HG03442 (cell line): ENCODE measurements around the gene CTNS.

Experiments used
- ATAC-seq: cut with Tn5 transposase; IDR thresholded peaks from one replicate; pipeline ENCODE4 v1.9.1; 2021; ENCODE audit warnings: mild to moderate bottlenecking, moderate library complexity; ENCODE audit not compliant: unreplicated experiment

CTNS gene

DNA sequence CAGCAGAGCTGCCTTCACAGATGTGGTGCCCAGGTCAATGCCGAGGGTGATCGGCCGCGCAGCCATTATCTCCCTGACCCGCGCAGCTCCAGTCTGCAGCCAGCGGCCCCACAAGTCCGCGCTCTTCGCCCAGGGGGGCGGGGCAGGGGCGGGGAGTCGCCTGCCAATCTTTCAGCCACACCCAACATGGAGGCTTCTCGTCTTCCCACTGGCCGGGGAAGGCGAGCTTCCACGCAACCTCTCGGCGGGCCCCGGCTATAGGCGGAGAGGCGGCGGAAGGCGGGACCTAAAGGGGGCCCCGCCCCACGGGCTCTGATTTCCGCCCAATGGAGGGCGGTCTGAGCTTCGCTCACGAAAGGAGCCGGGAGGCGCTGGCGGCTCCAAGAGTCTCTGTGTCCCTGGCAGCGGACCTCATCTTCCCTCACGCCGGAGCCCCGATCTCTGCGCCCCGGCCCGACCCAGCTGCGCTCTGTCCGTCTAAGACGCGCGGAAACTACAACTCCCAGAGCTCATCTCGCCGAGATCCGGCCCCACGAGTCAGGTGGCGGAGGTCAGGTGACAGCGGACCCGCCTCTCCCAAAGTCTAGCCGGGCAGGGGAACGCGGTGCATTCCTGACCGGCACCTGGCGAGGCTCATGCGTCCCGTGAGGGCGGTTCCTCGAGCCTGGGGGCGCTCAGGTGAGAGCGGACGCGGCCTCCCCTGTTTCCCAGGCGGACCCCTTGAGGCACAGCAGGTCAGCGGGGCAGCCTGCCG lies at the start of gene CTNS, which contains the start of gene SHPK:
TSS of gene CTNS (plus strand) at position 607 of the 754 bp plus-strand sequence. CDS start 3,447 bp downstream, outside the sequence.
TSS of gene SHPK (minus strand) at position 97 of the 754 bp plus-strand sequence. CDS start at position 66, 31 bp downstream.
- ATAC-seq: peak; percentile 90

DNA sequence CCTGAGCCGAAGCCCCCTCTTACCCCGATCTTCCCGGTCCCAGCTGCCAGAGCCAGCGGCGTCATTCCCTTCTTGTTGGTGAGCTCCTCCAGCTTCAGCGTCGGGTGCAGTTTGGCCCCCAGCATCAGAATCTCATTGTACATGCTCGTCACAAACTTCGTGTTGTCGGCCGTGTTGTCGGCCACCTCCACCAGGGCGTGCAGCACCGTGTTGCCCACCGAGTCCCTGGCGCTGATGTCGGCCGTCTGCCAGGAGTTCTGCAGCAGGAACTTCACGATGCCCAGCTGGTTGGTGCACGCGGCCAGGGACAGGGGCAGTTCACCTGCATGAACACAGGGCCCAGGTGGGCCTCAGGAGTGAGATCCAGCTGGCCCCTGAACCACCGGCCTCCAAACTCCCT lies 46.8 kb upstream of the CTNS start:
- no peak for ATAC-seq

DNA sequence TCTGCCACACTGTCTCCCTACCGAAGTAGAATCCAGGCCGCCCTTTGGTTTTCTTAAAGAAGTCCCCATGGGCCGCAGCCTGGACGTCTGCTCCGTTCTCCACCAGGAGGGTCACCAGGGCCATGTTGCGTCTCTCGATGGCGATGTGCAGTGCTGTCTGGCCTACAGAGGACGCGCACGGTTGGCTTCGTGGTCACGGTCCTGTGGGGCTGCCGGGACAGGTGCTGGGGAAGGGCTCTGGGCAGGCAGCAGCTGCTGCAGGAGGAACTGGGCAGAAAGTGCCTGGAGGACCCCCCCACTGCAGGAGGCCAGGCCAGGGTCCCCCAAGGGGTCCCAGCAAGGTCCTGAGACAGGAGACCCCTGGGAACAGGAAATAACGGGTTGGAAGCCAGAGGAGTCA lies 46.3 kb upstream of the CTNS start:
- ATAC-seq: no peak

DNA sequence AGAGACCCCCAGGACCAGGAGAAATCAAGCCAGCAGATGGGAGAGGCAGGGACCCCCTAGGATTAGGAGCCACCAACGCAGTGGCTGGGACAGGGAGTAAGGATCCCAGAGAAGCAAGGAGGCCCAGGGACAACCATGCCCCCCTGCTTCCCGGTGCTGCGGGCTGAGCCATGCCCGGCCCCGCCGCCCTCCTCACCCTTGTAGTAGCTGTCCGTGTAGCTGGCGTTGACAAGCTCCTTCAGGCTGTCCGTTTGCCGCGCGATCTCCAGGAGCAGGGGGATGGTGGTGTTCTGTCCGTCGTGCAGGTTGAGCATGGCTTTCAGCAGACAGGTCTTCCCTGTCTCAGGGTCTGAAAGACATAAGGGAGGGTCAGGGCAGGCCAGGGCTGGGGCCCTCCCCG lies 45.8 kb upstream of the CTNS start:
- ATAC-seq: no peak

DNA sequence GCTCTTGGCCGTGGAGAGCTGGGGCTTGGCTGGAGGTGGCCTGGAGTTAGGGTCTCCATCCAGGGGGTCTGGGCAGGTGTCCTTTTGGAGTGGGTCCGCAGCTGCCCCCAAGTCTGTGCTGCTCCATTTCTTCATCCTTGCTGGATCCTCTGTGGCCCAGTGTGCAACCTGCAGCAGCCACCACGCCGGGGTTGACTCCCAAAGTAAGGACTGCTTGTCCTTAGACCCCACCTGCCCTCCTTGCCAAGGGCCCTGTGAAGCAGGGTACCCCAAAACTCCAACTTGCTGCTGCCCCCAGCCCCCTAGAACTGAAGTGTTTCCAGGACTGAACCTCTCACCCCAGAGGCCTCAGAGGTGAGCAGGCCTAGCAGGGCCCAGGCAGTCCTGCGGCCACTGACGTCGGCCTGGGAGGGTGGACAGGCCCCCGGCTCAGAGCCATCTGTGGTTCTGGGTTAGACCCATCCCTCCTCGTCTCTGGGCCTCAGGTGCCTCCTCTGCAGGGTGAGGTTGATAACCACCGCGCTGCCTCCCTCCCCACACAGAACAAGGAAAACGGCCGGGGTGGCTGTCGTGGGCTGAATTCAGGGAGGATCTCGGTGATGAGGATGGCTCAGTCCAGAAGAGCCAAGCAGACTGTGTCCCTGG lies 44.2 kb upstream of the CTNS start:
- ATAC-seq: no peak

DNA sequence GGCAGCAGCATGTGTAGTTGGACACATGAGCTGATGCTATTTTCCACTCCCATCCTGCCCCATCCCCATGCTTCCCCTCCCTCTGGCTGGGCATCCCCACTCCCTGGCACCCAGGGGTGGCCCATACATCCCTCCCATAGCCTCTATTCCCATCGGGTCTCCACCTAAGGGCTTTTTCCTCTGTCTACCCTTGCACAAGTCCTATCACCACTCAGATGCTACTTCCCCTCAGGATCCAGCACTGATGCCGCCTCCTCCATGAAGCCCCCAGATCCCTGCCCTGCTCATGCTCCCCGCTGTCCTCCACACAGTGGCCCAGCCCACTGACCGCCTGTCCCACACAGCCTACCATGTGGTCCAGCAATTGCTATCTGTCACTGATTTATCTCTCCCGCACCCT lies 43.2 kb upstream of the CTNS start:
- no peak for ATAC-seq

DNA sequence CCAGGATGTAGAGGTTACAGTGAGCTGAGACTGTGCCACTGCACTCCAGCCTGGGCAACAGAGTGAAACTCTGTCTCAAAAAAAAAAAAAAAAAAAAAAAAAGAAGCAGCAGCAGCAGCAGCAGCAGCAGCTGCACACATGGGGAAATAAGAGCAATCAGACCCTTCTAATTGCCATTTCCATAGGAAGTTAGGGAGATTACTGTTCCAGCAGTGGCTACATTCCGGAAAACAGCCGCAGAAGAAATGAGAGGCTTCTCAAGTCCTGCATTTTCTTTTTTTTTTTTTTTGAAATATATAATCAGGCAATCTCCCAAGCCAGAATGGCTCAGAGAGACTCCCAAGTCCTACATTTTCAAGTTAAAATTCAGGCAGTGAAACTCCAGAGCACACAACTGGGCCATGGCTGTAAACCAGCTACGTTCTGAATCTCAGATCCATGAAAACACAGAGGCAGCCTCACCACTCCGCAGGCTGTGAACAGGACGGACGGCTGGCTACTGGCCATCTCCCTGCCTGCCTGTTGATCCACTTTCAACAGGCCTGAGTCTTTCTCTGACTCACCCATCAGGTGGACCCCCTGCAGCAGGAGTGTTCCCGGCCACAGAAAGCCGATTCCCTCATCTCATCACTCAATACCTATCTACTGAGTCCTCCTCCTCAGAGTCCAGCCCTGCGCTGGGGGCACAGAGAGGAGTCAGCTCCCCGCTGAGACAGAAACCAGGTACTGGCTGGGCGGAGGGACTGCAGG lies 42.3 kb upstream of the CTNS start:
- ATAC-seq: no peak

DNA sequence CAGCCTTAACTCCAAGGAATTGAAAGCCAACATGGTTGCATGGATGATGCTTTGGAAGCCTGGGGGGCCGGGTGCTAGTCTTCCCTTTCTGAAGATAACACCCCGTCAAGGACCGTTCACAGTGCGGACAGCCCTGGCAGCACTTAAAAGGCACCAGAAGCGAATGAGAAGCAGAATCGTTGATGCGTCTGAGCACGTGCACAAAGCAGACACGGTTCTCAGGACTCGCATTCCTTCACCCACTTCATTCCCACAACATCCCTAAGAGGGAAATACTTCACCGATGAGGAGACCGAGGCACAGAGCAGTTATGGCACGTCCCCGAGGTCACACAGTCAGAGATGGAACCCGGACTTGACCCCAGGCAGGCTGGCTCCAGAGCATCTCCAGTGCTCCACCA lies 41.6 kb upstream of the CTNS start:
- no peak for ATAC-seq

DNA sequence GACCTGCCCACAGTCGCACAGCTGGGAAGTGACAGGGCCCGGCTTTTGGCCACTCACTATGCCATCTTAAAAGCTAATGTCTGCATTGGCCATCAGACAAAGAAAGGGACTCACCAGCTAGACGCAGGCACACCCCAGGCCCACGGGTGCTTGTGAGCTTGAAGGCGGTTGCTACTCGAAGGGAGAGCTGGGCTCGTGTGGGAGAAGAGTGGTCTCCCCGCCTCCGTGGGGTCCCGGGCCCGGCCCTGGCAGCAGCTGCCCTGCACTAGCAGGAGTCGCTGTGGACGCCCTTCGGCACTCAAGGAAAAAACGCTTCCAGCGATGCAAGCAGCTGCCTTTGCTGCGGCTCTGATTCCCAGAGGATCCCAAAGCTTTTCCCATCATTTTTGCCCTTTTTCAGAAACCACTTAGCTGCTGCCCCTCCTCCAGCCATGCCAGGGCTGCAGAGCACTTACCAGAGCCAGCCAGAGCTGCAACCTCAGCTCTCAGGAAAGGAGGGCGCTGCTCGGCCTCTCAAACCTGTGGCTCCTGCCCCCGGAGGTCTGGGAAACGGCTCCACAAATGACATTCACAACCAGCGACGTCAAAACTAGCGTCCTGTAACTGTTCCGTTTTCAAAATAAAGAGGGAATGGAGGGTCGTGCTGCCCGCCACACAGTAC lies 39.6 kb upstream of the CTNS start:
- no peak for ATAC-seq

DNA sequence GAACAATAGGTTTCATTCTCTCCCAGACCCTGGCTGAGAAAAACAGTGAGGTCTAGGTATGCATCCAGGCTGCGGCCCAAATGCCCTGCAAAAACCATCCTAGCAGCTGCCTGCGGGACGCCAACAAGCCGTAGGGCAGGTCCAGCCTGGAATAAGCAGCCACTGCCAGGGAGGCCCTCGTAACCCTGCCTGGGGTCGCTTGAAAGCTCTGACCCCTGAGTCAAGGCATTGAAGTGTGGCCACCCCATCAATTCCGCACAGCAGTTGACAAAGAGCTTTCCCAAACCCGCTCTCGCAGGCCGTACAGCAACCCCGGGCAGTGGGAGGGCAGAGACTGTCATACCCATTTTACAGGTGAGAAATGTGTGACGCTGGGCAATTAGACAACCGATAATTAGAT lies 38.5 kb upstream of the CTNS start:
- no peak for ATAC-seq

DNA sequence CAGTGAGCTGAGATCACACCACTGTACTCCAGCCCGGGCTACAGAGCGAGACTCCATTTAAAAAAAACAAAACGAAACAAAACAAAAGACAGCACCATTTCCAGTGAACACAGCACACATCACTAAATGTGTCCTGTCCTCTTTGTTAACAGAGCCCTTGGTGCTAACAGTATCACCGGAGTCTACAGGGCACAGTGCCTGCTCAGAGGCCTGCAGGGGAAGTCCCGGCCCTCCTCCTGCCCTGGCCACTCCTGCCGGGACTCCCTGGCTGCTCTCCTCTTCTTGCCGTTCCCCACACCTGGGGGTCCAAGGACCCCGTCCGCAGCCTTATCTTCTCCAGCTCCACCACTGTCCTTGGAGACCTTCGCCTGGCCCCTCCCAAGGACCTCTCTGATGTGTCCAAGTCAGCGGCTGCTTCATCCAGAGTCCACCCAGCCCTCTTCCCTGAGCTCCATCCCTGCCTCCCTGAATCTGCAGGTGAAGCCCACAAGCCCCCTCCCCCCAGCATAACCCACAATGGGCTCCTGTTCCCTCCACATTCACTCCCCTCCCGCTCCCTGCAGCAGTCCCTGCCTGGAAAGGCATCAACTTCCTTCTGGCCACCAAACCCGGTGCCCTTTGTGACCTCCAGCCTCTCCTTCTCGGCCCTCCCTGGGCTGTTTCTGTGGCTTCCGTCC lies 35.9 kb upstream of the CTNS start:
- no peak for ATAC-seq

DNA sequence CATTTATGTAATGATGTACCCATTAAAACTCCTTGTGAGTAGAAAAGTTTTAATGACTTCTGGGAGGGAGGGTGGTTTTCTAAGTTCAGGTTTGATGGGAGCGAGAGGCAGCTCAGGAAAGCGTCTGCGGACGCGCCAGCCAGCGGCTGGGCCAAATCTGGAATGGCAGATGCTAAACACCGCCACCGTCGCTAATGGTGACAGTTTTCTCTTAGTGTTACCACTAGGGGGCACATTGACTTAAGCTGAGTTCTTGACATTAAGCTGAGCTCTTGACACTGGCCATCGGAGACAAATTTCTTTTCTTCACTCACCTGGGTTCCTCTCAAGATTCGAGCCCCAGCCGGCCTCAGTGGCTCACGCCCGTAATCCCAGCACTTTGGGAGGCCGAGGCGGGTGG lies 34.1 kb upstream of the CTNS start:
- no peak for ATAC-seq

DNA sequence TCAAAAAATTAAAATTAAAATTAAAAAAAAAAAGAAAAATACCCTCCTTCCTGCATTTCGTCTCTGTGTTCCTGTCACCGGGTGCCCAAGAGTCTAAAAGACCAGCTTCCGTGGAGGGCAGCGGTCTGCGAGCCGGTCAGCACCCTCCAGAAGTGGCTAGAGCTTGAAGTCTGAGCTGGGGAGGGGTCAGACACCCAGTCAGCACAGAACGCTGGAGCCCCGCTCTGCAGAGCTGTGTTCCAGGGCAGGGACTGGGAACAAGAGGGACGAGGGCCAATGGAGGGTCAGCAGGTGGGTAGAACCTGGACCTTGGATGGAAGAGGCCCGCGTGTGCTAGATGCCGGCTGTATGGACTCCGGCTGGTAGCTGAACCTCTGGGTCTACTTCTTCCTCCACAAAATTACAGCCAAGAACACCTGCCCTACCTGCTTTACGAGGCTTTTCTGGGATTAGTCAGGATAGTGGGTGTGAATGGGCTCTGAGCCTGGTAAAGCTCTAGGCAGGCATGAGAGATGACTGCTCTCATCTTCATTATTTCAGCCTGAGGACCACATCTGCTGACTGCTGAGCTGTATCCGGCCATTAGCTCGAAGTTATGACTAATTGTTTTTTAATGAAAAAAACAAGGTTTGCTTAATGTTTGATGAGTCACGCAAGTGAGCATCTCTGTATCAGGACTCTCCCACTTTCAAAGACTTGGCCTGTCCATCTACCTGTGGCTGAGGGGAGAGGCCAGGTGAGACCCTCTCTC lies 33.3 kb upstream of the CTNS start:
- ATAC-seq: no peak

DNA sequence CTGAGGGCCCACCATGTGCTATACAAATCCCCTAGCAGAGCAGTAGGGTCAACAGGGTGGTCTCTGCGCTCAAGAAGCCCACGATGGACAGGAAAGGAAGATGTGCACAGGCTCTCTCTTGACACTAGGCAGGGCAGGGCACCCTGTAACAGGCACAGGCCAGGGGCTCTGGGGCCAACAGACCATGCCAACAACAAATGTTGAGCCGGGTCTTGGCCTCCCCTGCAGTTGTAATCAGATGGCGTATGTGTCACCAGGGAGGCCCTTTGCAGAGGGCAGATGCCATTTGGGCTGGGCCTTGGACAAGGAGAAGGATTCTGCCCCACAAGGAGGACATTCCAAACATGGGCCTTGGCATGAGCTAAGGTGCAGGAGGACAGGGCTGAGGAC lies 32.7 kb upstream of the CTNS start:
- no peak for ATAC-seq

DNA sequence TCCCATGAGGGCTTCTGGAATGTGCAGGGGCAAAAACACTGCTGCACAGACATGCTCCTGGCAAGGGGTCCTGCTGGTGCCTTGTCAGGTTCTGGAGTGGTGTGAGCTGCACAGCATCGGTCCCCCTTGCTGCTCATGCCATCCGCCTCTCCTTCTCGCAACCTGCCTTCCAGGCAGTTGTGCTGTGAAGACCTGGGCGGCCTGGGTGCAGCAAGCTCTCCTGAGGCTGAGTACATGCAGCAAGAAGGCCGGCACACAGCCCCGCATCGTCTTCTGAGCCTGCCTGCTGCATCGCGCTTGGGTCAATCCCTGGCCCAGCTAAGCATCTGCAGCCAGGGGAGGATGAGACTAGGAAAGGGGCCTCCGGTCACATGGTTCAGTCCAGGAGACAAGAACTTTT lies 26.9 kb upstream of the CTNS start:
- no peak for ATAC-seq

DNA sequence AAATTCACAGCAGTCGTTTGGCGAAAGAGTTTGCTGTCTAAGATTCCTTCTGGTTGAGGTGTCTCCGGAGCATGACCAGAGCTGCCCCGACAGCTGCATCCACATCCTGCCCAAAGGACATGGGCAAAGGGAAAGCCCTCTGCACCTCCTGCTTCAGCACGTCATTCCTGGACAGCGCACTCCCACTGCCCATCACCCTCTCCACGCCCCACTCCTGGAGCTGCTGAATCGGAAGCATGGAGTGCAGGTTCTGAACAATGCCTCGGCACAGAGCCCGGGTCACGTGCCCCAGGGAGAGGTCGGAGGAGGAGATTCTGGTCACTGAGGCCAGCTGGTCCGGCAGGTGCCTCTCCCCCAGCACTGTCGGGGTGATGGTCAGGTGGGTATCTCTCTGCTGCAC lies 26.0 kb upstream of the CTNS start:
- ATAC-seq: no peak

DNA sequence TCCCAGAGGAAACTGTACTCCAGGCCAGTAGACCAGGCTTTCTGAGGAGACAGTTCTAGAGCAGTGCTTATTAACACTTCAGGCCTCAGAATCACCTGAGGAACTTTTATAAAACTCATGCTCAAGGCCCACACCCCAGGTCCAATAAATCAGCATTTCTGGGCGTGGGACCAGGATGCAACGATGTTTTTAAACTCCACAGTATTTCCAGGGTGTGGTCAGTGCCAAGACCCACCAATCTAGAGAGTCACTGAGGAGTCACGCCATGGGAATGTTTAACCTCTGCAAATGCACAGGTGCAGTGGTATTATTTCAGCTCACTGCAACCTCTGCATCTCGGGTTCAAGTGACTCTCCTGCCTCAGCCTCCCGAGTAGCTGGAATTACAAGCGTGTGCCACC lies 23.4 kb upstream of the CTNS start:
- no peak for ATAC-seq

DNA sequence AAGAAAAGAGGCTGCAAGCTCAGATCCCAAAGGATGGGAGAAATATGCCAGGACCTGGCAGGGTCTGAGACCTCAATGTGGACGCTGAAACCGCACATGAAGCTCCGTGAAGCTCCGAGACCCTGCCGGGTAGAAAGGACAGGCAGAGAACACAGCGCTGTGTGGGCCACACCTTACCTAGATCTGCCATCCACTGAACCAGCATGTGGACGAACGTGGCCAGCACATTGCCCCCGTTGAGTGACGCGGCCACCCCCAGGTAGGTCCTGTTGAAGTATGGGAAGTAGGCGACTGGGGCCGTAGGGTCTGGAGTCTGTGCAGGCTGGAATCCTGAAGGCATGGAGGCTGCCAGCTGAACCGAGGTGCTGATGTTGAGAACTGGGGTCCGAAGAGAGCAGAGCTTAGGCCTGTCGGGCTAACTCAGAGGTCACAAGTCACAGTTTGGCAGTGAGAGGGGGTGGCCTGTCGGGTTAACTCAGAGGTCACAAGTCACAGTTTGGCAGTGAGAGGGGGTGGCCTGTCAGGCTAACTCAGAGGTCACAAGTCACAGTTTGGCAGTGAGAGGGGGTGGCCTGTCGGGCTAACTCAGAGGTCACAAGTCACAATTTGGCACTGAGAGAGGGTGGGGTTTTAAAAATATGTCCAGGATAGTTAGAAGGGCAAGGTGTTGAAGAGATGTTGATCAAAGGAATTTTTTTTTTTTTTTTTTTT lies 21.2 kb upstream of the CTNS start:
- ATAC-seq: no peak

DNA sequence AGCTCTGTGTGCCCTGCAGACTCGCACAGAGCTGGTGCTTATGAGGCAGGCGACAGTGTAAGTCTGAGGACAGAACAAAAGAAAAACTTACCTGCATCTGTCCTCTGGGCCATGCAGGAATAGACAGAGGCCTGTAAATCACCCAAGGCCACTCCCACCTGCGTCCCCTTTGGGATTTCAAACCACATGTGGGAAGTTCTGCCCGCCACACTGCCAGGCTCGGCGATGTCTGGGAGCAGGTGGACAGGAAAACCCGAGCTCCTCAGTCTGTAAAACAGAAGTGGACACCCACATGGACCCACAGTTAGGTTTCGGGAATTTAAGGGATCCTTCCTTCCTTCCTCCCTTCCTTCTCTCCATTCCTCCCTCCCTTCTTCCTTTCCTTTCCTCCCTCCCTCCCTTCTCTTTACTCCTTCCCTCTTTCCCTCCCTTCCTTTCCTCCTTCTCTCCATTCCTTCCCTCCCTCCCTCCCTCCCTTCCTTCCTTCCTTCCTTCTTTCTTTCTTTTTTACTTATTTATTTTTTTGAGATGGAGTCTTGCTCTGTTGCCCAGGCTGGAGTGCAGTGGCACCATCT lies 15.3 kb upstream of the CTNS start:
- ATAC-seq: no peak
